Activated CD8-positive, alpha-beta memory T cell treated with anti-CD3 and anti-CD28 coated beads, Interleukin-2, amount 50 U/mL, for 48 hours (primary cell): ENCODE results near the gene CCT5.
A peak's percentile ranks its signal among the peaks of the same experiment; 100 is the strongest.

Experiments
- DNase-seq: peaks from one replicate; pipeline ENCODE4 v3.0.0-alpha.2; 2020

Gene CCT5

DNA sequence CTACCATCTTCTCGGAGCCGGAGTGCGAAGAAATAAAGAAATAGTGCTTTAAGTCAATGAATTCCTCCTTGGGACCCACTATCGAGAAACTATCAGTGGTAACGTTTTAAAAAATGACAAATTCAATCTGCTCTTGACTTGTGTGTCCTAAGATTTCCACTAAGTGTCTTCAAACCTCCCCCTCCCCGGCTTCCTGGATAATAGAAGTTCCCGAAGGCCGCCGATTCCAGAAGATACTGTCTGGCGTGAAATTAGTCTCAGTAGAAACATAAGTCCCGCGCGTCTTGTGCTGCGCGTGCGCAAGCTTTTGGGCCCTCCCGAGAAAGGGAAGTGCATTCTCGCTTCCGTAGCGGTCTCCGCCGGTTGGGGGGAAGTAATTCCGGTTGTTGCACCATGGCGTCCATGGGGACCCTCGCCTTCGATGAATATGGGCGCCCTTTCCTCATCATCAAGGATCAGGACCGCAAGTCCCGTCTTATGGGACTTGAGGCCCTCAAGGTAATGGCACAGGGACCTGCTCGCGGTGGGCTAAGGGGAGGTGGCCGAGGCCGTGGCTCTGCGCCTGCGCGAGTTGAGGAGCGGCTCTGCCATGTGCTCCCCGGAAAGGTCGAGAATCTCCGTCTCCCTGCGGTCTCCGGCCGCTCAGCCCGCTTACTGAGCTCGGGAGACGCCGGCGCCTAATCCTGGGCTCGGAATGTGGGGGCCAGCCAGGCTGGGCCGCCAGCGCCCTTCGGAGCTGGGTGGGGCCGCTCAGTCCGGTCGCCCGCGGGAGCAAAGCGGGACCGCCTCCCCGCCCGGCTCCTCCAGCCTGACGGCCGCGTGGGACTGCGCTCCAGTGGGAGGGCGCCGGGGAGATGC is at the start of gene CCT5:
Gene CCT5, plus strand, starts transcription at position 333 of the 858 bp plus-strand sequence. Its CDS starts 61 bp downstream, at position 394.
- peak; percentile 90 for DNase-seq

DNA sequence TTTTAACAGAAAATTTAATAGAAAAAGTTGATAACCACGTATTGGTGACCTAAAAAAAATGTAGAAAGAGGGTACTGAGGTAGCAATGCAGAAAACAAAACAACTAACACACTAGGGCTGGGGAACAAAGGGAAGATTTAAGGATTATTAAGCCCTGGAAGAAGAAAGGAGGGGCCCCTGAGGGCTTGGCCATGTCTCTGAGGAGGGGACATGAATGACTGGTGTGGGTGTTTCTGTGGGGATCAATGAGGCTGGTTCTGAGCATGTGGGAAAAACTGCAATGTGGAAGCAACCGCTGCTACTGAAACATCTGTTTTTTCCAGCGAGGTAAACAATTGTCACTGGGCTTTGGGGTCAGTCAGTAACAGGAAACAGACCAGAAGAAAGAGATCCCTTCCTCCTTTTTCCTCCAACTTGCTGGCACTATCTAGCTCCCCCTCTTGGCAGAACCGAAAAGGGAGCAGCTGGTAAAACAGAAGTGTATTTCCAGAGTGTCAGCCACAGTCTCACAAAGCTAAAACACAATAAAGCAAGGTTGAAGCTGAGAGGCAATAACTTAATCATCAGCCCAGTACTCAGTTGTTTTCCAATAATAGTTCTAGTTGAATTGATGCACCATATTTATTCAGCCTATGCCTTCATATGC is 48.7 kb upstream of the CCT5 start:
- no peak for DNase-seq

- no peak for DNase-seq
These were observed 47.8 kb upstream of the CCT5 start for GRCh38 chr5:10202089-10202910.

DNA sequence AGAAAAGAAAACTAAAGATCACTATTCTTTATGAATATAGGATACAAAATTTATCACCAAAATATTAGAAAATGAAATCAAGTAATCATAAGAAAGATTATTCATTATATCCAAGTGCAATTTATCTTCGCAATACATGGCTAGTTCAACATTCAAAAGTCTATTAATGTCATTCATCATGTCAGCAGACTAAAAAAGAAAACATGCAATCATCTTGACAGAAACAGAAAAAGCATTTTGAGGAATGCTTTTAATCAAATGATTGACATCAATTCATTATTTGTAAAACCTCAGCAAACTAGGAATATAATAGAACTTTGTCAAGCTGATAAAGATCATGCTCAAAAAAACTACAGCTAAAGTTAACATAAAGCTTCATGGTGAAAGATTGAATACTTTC is 41.1 kb upstream of the CCT5 start:
- DNase-seq: no peak

- no peak for DNase-seq
These were observed 36.8 kb upstream of the CCT5 start for GRCh38 chr5:10213316-10213715.

GRCh38 chr5:10214041-10214440 is 36.0 kb upstream of the CCT5 start:
- no peak for DNase-seq

DNA sequence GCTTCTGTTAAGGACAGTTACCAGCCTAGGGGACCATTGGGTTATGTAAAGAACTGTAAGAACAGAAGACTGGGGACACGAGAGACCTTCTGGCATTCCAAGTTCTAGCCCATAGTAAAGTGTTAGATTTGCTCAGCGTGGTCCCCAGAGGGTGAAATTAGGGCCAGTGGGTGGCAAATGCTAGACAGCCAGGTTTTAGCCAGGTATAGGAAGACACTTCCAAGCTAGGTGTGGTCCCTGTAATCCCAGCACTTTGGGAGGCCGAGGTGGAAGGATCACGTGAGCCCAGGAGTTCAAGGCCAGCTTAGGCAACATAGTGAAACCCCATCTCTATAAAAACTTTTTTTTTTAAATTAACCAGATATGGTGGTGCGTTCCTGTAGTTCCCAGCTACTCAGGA is 34.7 kb upstream of the CCT5 start:
- DNase-seq: no peak

DNA sequence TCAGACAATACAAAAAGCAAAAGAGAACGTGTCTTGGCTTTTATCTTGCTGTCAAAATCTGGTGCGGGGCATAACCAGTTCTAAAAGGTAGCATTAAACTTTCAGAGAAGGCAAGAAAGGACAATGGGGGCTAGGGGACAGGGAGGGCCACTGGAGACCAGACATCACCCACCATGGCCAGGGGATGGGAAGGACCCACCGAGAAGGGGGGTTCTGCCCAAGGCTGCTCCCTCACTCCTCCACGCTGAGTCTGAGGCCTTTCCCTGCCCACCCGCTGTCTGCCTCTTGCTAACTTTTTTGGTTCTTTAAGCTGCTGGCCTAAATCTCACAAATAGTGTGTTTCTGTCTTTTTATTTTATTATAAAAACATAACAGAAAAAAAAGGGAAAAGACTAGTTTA is 34.0 kb upstream of the CCT5 start:
- DNase-seq: no peak

DNA sequence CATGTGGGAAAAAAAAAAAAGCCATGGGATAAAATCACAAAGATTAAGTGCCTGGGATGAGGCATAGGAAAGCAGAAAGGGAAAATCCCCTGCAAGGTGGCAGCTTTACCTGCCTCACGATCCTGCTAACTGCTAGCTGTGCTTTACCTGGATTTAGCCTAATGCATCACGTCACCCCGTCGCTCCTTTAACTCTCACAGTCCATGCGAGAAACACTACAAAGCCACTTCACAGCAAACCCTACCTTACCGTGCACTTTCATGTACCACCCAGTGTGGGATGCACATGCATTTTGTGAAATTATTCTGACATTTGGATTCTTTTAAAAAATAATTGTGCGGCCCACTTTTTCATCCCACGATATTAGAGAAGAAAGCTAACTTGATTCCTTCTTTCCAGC is 31.4 kb upstream of the CCT5 start:
- DNase-seq: no peak

DNA sequence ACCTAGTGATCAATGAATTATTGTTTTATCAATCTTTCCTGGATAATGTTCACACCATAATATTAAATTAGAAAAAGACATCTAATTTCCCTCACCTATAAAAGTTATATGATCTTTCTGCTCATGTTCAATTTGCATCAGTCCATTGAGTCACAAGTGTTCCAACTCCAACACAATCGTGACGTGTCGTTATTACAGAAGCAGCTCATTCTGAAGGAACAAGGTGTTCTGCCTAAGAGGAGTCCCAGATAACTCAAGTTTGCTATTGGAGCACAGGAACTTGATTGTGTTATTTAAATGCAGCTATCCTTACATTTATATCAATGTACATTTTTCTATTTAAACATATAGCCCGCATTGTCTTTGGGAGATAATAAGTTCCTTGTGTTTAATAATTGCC is 31.0 kb upstream of the CCT5 start:
- no peak for DNase-seq

DNA sequence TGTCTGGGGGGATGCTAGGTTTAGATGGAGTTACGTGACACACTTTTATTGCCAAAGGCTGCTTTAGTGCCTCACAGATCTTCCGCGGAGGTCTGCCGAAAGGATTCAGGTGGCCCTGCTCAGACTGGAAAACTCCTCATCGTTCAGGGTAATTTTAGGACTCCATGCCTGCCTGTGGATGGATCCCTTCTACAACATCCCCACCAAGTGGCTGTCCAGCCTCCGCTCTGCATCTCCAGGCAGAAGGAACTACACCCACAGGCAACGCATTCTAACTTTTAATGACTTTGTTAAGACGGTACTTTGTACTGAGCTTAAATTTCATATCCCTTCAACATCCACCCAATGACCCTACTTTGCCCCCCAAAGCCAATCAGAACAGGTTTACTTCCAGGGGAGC is 29.8 kb upstream of the CCT5 start:
- DNase-seq: no peak

DNA sequence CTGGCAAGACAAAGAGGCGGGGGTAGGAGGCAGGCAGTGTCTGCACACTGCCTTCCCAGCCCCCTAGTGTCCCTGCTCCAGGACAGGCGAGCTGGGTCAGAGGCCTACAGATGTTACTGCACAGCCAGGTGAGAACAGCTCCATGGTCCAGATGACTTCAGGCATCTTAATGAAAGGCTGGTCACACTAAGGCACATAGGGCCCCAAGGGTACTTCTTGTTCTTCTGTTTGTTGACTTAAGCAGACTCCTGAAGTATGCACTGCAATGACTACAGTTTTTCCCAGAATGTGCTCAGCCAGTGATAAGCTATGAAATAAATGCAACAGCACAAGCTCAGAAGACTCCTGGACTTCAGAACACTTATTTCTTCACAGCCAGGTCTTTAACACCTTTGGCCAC is 27.8 kb upstream of the CCT5 start:
- DNase-seq: no peak

GRCh38 chr5:10227379-10227778 is 22.7 kb upstream of the CCT5 start:
- DNase-seq: no peak

DNA sequence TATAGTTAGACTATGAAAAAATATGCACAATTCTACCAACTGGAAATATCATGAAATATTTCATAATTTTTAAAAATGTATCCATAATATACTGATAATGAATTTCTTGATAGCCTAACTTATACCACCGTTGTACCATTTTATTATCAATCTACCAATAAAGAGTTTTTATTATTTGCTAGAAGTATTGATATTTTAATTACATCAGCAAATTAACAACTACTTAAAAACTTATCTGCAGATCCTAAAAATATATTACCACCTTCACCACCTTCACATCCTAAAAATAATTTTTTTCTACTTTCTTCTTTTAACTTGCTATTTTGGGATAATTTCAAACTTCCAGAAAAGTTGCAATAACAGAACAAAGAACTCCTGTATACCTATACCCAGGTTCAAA is 21.8 kb upstream of the CCT5 start:
- no peak for DNase-seq

- DNase-seq: no peak
These were observed 20.6 kb upstream of the CCT5 start for GRCh38 chr5:10229306-10230048.

DNA sequence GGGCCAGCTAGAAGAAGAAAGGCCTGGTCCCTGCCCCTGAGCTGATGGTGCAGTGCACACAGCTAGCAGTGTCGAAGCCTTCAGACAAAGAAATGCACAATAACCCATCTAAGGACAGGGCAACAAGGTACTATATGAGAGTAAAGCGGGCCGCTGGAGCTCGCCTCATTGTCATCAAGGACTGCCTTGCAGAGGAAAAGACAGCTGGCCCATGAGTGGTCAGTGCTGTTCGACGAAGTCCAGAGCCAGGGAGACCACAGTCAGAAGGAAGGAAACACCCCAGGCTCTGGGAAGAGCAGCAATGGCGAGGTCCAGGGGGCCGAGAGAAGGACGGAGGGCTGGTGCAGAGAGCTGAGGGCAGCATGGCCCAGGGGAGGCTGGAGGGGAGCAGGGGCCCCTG is 17.7 kb upstream of the CCT5 start:
- DNase-seq: no peak

GRCh38 chr5:10233011-10233410 is 17.1 kb upstream of the CCT5 start:
- DNase-seq: no peak

- DNase-seq: no peak
These were observed 16.6 kb upstream of the CCT5 start for GRCh38 chr5:10233505-10233904.

- no peak for DNase-seq
These were observed 14.7 kb upstream of the CCT5 start for GRCh38 chr5:10235350-10235749.

DNA sequence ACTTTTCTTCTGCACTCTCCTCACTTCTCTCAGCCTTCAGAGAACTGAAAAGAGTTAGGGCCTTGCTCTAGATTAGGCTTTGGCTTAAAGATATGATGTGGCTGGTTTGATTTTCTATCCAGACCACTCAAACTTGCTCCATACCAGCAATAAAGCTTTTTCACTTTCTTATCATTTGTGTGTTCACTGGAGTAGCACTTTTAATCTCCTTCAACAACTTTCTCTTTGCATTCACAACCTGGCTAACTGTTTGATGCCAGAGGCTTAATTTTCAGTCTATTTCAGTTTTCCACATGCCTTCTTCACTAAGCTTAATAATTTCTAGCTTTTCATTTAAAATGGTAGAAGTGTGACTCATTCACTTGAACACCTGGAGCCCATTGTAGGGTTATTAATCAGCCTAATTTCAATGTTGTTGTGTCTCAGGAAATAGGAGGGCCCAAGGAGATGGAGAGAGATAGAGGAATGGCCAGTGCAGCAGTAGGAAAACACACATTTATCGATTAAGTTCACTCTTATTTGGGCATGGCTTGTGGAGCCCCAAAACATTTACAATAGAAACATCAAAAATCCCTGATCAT is 6.3 kb upstream of the CCT5 start:
- DNase-seq: no peak

- DNase-seq: no peak
These were observed 5.6 kb upstream of the CCT5 start for GRCh38 chr5:10244342-10244944.

DNA sequence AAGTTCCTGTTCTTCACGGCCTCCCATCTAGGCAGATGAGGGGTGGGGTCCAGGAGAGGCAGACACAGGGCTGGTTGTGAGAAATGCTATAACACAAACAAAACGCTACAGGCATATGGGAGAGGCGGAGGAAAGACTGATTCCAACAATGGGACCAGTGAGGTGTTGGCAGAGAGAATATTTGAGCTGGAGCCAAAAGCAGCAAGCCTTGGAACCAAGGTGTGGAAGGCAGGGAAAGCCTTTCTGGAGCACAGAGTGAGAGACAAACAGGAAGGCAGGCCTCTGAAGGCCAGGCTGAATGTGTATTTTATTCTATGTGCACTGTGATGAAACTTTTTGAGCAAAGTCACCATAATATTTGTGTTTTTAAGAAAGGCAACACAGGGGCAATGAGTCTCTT is 3.3 kb upstream of the CCT5 start:
- no peak for DNase-seq
